Colonic mucosa (tissue), 4 donors: Measurements from ENCODE around the gene CDC42EP2. TPM values are rescaled to one million over a fixed set of nuclear protein-coding genes. Genes with fewer than 3 reads are reported as not detected.

Experiments used
- DNase-seq: peaks from one replicate; pipeline ENCODE4 v3.0.0-alpha.2; 2020
- H3K27ac ChIP-seq: fragments of 200-600 bp; one replicate; pipeline ENCODE4 v1.8.0; 2021
- H3K27me3 ChIP-seq: fragments of 200-600 bp; one replicate; pipeline ENCODE4 v1.8.0; 2021
- H3K36me3 ChIP-seq: fragments of 200-600 bp; one replicate; pipeline ENCODE4 v1.8.0; 2021
- H3K4me1 ChIP-seq: fragments of 200-600 bp; one replicate; pipeline ENCODE4 v1.8.0; 2021; ENCODE audit warnings: mild to moderate bottlenecking
- H3K4me3 ChIP-seq: fragments of 200-600 bp; one replicate; pipeline ENCODE4 v1.8.0; 2021
- H3K9ac ChIP-seq, 2 donors: one replicate each; pipeline ENCODE4 v1.7.0; 2013; ENCODE audit warnings: control low read depth in 2 of 2, low read depth in 2 of 2, low read length in 2 of 2
- H3K9me3 ChIP-seq: fragments of 200-600 bp; one replicate; pipeline ENCODE4 v1.8.0; 2021
- CTCF ChIP-seq: fragments of 200-600 bp; IDR thresholded peaks from one replicate; pipeline ENCODE4 v1.8.0; 2022; ENCODE audit warnings: antibody characterized with exemption, mild to moderate bottlenecking
- intact Hi-C: fragments of 100-400 bp; cut with DNase I; formaldehyde crosslinking; loops from one replicate; pipeline ENCODE4 v1.14.1; 2022
- total RNA-seq, 2 donors: library from RNA; stranded (reverse); fragmentation: NEBNext Ultra II Directional in 1 of 2; extraction: Animal tissue kit (Norgen Biotek cat#: 25700) in 1 of 2; gene quantifications; one replicate each; pipeline ENCODE4 v1.2.1, GENCODE V29; 2021
- donor health status: healthy.
- donor health status: DM: no; HTN: no; CAD: no.
- donor health status: DM: no; HTN: no; CAD: no.

The CDC42EP2 gene
- total RNA-seq, 2 donors from 2014 or later: 7.8 to 28.3 TPM

GRCh38 chr11:65304110-65304509 is 10.6 kb upstream of the CDC42EP2 start:
- intact Hi-C loops: no loop called here
- H3K4me1 ChIP-seq: peaks cover 13% of the 10 kb centered on the region

GRCh38 chr11:65304613-65305012 is 10.1 kb upstream of the CDC42EP2 start:
- Histone ChIP-seq H3K27me3 (no peaks in the 10 kb centered on the region), H3K4me1 (peaks cover 14% of the 10 kb centered on the region), H3K9ac (no peak overlapping the region), H3K27ac (no peak overlapping the region), H3K4me3 (no peak overlapping the region), H3K36me3 (no peaks in the 10 kb centered on the region), H3K9me3 (no peaks in the 10 kb centered on the region)
- DNase-seq: no peak
- intact Hi-C loops: no loop called here
- TF ChIP-seq CTCF: no peak

More at GRCh38 chr11:65304110-65304509, 10.6 kb upstream of the CDC42EP2 start:
- no peaks in the 10 kb centered on the region for H3K36me3 ChIP-seq
- no peak overlapping the region for H3K27ac ChIP-seq
- no peak overlapping the region for H3K9ac ChIP-seq
- no peak for TF ChIP-seq CTCF
- no peaks in the 10 kb centered on the region for H3K9me3 ChIP-seq
- H3K4me3 ChIP-seq: no peak overlapping the region
- H3K27me3 ChIP-seq: no peaks in the 10 kb centered on the region
- DNase-seq: no peak

- Histone ChIP-seq H3K27ac (peak overlapping the region; percentile 73), H3K36me3 (no peaks in the 10 kb centered on the region), H3K27me3 (no peaks in the 10 kb centered on the region), H3K4me3 (no peak overlapping the region), H3K9me3 (no peaks in the 10 kb centered on the region), H3K9ac (no peak overlapping the region), H3K4me1 (peaks cover 14% of the 10 kb centered on the region)
- TF ChIP-seq CTCF: no peak
- DNase-seq: peak; percentile 66
- intact Hi-C loops: no loop called here
Measured at GRCh38 chr11:65305501-65306268, 9.0 kb upstream of the CDC42EP2 start.

GRCh38 chr11:65307298-65308229 is 7.1 kb upstream of the CDC42EP2 start:
- no peak for TF ChIP-seq CTCF
- no peak for DNase-seq
- Histone ChIP-seq H3K27ac (peak overlapping the region; percentile 57), H3K36me3 (no peaks in the 10 kb centered on the region), H3K4me3 (no peak overlapping the region), H3K9me3 (no peaks in the 10 kb centered on the region), H3K9ac (peak overlapping the region in 1 of 2 donors; percentile 32), H3K4me1 (peaks cover 18% of the 10 kb centered on the region), H3K27me3 (no peaks in the 10 kb centered on the region)
- intact Hi-C loops: no loop called here

- Histone ChIP-seq H3K36me3 (no peaks in the 10 kb centered on the region), H3K9ac (peak overlapping the region; percentile 7 to 32), H3K27me3 (no peaks in the 10 kb centered on the region), H3K9me3 (no peaks in the 10 kb centered on the region), H3K27ac (peak overlapping the region; percentile 57), H3K4me1 (peaks cover 21% of the 10 kb centered on the region), H3K4me3 (no peak overlapping the region)
- DNase-seq: peak; percentile 61
- intact Hi-C loops: no loop called here
- TF ChIP-seq CTCF: no peak
Measured at GRCh38 chr11:65308281-65308891, 6.3 kb upstream of the CDC42EP2 start.
